ENCODE measurements around the gene PTPRD. TPM values are rescaled to one million over a fixed set of nuclear protein-coding genes. Genes with fewer than 3 reads are reported as not detected.

PTPRD gene
- total RNA-seq, 1 experiment from 2014 or later, result 32.5 TPM

DNA sequence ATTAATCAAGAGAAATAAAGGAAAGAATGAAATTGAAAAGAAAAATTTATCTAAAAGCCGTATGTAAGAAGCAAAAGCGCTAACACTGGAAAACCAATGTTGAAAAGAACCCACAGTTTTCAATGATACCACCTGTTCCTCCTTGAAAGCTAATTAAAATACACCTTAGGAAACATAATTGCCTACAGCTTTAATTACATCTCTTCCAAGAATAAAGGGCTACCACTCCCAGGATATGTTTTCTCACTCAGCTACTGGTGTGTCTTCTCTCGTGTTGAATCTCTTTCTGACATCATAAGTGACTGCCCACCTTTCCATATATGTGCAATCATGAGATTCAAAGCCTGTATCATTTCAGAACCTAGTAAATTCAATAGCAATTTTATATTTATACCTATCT is 1932.6 kb downstream of the PTPRD start:
- H3K27me3 ChIP-seq (ENCODE audit: insufficient read depth, low read length), result no peaks in the 10 kb centered on the region
- H3K9me3 Mint-ChIP-seq, result no peaks in the 10 kb centered on the region
- no peak overlapping the region for H3K9ac ChIP-seq (ENCODE audit: extremely low read depth, insufficient read length, low read length)
- peaks cover 10% of the 10 kb centered on the region; the same call in 1 of the 2 replicates for H3K4me1 ChIP-seq (ENCODE audit: insufficient read depth, low read length)
- no peak overlapping the region for H2BK15ac ChIP-seq (ENCODE audit: low read depth, low read length)
- H3K36me3 Mint-ChIP-seq (ENCODE audit: insufficient read depth in 1 of 3, low read depth in 3 of 3), result 0 out of 7 replicates have a peak, but pooled peaks cover 0 to 3% (median 0%) of the 10 kb centered on the region in 3 experiments
- H3T11ph ChIP-seq (ENCODE audit: low read length), result no peak overlapping the region
- H3K27ac Mint-ChIP-seq, result no peak overlapping the region
- DNase-seq, result no peak
- no peak overlapping the region for H3K27ac ChIP-seq (ENCODE audit: insufficient read length, low read depth, low read length)
- no peak overlapping the region for H3K14ac ChIP-seq (ENCODE audit: insufficient read depth, low read length)
- no peak overlapping the region for H2AK5ac ChIP-seq (ENCODE audit: insufficient read length, low read length)
- no peaks in the 10 kb centered on the region for H3K27me3 Mint-ChIP-seq (ENCODE audit: low read depth)
- H2BK12ac ChIP-seq (ENCODE audit: insufficient read length, low read depth, low read length), result no peak overlapping the region
- H2BK120ac ChIP-seq (ENCODE audit: low read depth, low read length, poor library complexity, severe bottlenecking), result no peak overlapping the region
- H3K18ac ChIP-seq (ENCODE audit: insufficient read length, low read depth, low read length), result no peak overlapping the region
- H3K4ac ChIP-seq (ENCODE audit: low read depth, low read length), result no peak overlapping the region
- no peak overlapping the region for H3K4me3 Mint-ChIP-seq
- no peak overlapping the region for H2BK5ac ChIP-seq (ENCODE audit: insufficient read length, low read length)
- no peak overlapping the region for H4K5ac ChIP-seq (ENCODE audit: insufficient read length, low read depth, low read length)
- TF ChIP-seq, protein P1, sequence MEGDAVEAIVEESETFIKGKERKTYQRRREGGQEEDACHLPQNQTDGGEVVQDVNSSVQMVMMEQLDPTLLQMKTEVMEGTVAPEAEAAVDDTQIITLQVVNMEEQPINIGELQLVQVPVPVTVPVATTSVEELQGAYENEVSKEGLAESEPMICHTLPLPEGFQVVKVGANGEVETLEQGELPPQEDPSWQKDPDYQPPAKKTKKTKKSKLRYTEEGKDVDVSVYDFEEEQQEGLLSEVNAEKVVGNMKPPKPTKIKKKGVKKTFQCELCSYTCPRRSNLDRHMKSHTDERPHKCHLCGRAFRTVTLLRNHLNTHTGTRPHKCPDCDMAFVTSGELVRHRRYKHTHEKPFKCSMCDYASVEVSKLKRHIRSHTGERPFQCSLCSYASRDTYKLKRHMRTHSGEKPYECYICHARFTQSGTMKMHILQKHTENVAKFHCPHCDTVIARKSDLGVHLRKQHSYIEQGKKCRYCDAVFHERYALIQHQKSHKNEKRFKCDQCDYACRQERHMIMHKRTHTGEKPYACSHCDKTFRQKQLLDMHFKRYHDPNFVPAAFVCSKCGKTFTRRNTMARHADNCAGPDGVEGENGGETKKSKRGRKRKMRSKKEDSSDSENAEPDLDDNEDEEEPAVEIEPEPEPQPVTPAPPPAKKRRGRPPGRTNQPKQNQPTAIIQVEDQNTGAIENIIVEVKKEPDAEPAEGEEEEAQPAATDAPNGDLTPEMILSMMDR (conservative IDR thresholded peaks at IDR 0.05), result no peak
- no peaks in the 10 kb centered on the region for H4K20me1 ChIP-seq (ENCODE audit: control insufficient read depth, insufficient read depth, insufficient read length)
- no peak overlapping the region for H2BK20ac ChIP-seq (ENCODE audit: low read depth, low read length, poor library complexity, severe bottlenecking)
- no peak overlapping the region for H3K56ac ChIP-seq (ENCODE audit: insufficient read length, low read depth, low read length)
- no peak overlapping the region for H3K4me2 ChIP-seq (ENCODE audit: insufficient read depth, insufficient read length, low read length)
- no peaks in the 10 kb centered on the region for H3K9me3 ChIP-seq (ENCODE audit: control insufficient read depth, low read depth, low read length)
- no CpG with 5 or more reads among the region's 3 CpGs for WGBS (ENCODE audit: extremely low coverage, insufficient read length, low lambda C conversion rate)
- no peaks in the 10 kb centered on the region for H3K23me2 ChIP-seq (ENCODE audit: insufficient read length, low read depth, low read length, poor library complexity, severe bottlenecking)
- no peak overlapping the region for H3K23ac ChIP-seq (ENCODE audit: insufficient read length, low read depth, low read length)
- H3K4me1 Mint-ChIP-seq, result peaks cover 54 to 68% of the 10 kb centered on the region in 2 experiments
- H4K91ac ChIP-seq (ENCODE audit: insufficient read length, low read depth, low read length), result no peak overlapping the region
- no peaks in the 10 kb centered on the region for H3K79me2 ChIP-seq (ENCODE audit: insufficient read depth, low read length)
- H2AFZ ChIP-seq (ENCODE audit: low read length), result no peak overlapping the region
- no peaks in the 10 kb centered on the region for H3K79me1 ChIP-seq (ENCODE audit: insufficient read depth, low read depth, low read length, poor library complexity, severe bottlenecking)
- H4K8ac ChIP-seq (replicated peaks; ENCODE audit: insufficient read length, low read depth, low read length), result no peak overlapping the region

Data from H9 (cell line).